OCI-LY7 (cell line): ENCODE measurements around the gene HOOK2.

Experiments used
- CTCF ChIP-seq: fragments of 200-600 bp; sonication (generic); conservative IDR thresholded peaks from 2 replicates; pipeline ENCODE4 v1.5.1; 2014; ENCODE audit warnings: mild to moderate bottlenecking, antibody characterized with exemption, low read length, moderate library complexity, mixed read lengths
- EZH2phosphoT487 ChIP-seq: fragments of 200-600 bp; sonication (generic); IDR thresholded peaks from 2 replicates; pipeline ENCODE4 v1.6.1; 2018; ENCODE audit warnings: low read depth, borderline replicate concordance, mild to moderate bottlenecking, mixed run types, antibody characterized with exemption, low read length, moderate library complexity, mixed read lengths

GRCh38 chr19:12726988-12727316, 48.4 kb downstream of the HOOK2 start:
- TF ChIP-seq CTCF, result no peak
- TF ChIP-seq EZH2phosphoT487, result no peak
